GM12878 (cell line): ENCODE measurements around the gene LNPK. TPM values are rescaled to one million over a fixed set of nuclear protein-coding genes. Genes with fewer than 3 reads are reported as not detected.

ENCODE experiments used
- ATAC-seq: fragments of 200-7000 bp; cut with Tn5 transposase; 3 replicates; pipeline ENCODE4 v1.9.1; 2020; ENCODE audit warnings: mild to moderate bottlenecking, moderate library complexity
- BruUV-seq: library from RNA; stranded (reverse); fragments of 400-500 nt; replicated peaks from 2 replicates; lab custom pipeline; 2021; lab: Mats Ljungman, UMichigan
- CTCF ChIA-PET: fragments of 300-600 bp; sonication (Branson Sonifier 250); formaldehyde crosslinking; extraction: SDS; loops from one replicate; lab custom pipeline; 2021; ENCODE audit warnings: inconsistent platforms; lab: Yijun Ruan, JAX
- POLR2A ChIA-PET: fragments of 350-600 bp; formaldehyde crosslinking; extraction: SDS; loops from one replicate; lab custom pipeline; 2021; ENCODE audit warnings: inconsistent platforms; lab: Charles Lee
- RAD21 ChIA-PET: fragments of 300-600 bp; sonication (Branson Sonifier 250); formaldehyde crosslinking; loops from one replicate; lab custom pipeline; 2023; ENCODE audit warnings: antibody characterized with exemption; ENCODE audit not compliant: unreplicated experiment; lab: Charles Lee
- SMC1A ChIA-PET: fragments of 300-600 bp; sonication (Branson Sonifier 250); formaldehyde crosslinking; loops from one replicate; lab custom pipeline; 2023; ENCODE audit not compliant: unreplicated experiment, uncharacterized antibody; lab: Charles Lee
- DNase-seq: peaks from one replicate; pipeline ENCODE4 v3.0.0-alpha.2; 2011; ENCODE audit warnings: low read depth, low spot score
- FAIRE-seq: peaks from 3 replicates; lab custom pipeline; 2011; peaks lifted over from hg19 to GRCh38; lab: Jason Lieb, UNC
- H2AFZ ChIP-seq: 2 replicates; pipeline ENCODE4 v1.6.0; 2011; ENCODE audit warnings: low read depth, low read length, control low read depth; ENCODE audit not compliant: control insufficient read depth
- H3K27ac ChIP-seq: 2 replicates; pipeline ENCODE4 v1.5.1; 2011; ENCODE audit warnings: control low read depth; ENCODE audit not compliant: control insufficient read depth, insufficient read depth
- H3K27me3 ChIP-seq, 2 experiments: replicated peaks in 1 of 2; 2 replicates each; pipeline versions ENCODE4 v1.6.0 to v1.6.1; 2011; ENCODE audit warnings: low read length in 1 of 2; ENCODE audit not compliant: control insufficient read depth in 2 of 2, insufficient read depth in 2 of 2
- H3K36me3 ChIP-seq, 2 experiments: 2 replicates each; pipeline ENCODE4 v1.5.1; 2011; ENCODE audit warnings: low read length in 1 of 2; ENCODE audit not compliant: control insufficient read depth in 2 of 2, insufficient read depth in 2 of 2
- H3K4me1 ChIP-seq: 2 replicates; pipeline ENCODE4 v1.6.1; 2011; ENCODE audit warnings: mild to moderate bottlenecking, low read length, moderate library complexity, mixed read lengths; ENCODE audit not compliant: control insufficient read depth, insufficient read depth
- H3K4me2 ChIP-seq: 2 replicates; pipeline ENCODE4 v1.6.0; 2011; ENCODE audit warnings: control low read depth; ENCODE audit not compliant: control insufficient read depth, insufficient read depth
- H3K4me3 ChIP-seq: fragments of 200-600 bp; sonication (generic); 2 replicates; pipeline ENCODE4 v1.5.1; 2016
- H3K79me2 ChIP-seq: 2 replicates; pipeline ENCODE4 v1.6.0; 2011; ENCODE audit warnings: low read length; ENCODE audit not compliant: control insufficient read depth, insufficient read depth
- H3K9ac ChIP-seq: 2 replicates; pipeline ENCODE4 v1.8.0; 2011; ENCODE audit warnings: low read length, control low read depth, mixed read lengths; ENCODE audit not compliant: control insufficient read depth, insufficient read depth
- H3K9me3 ChIP-seq: replicated peaks from 3 replicates; pipeline ENCODE4 v1.5.1; 2011; ENCODE audit warnings: mild to moderate bottlenecking, low read length; ENCODE audit not compliant: control insufficient read depth, insufficient read depth
- H4K20me1 ChIP-seq: 2 replicates; pipeline ENCODE4 v1.6.0; 2011; ENCODE audit not compliant: control insufficient read depth, insufficient read depth
- ASH2L ChIP-seq: fragments of 300-600, 200-600 bp; sonication (generic); IDR thresholded peaks from 2 replicates; pipeline ENCODE4 v1.6.1; 2017; ENCODE audit warnings: low read depth, mild to moderate bottlenecking, borderline replicate concordance
- CBFB ChIP-seq: IDR thresholded peaks from 2 replicates; pipeline ENCODE4 v1.6.1; 2016; ENCODE audit warnings: antibody characterized with exemption, low read depth
- CEBPZ ChIP-seq: fragments of 150-350 bp; IDR thresholded peaks from 2 replicates; pipeline ENCODE4 v1.6.1; 2016; ENCODE audit warnings: low read depth, low read length
- ETV6 ChIP-seq, 2 experiments: fragments of 450-650 bp in 1 of 2; IDR thresholded peaks in 1 of 2; conservative IDR thresholded peaks in 1 of 2; 2 replicates each; pipeline ENCODE4 v1.6.1; 2014; ENCODE audit warnings: antibody characterized with exemption in 1 of 2, borderline replicate concordance in 1 of 2, low read depth in 1 of 2, mild to moderate bottlenecking in 1 of 2, moderate library complexity in 1 of 2
- HDAC6 ChIP-seq: fragments of 200-600 bp; sonication (generic); IDR thresholded peaks from one replicate; pipeline ENCODE4 v1.8.0; 2017; ENCODE audit warnings: antibody characterized with exemption; ENCODE audit not compliant: unreplicated experiment
- MEF2B ChIP-seq: fragments of 450-650 bp; IDR thresholded peaks from 2 replicates; pipeline ENCODE4 v1.6.1; 2018; ENCODE audit warnings: mild to moderate bottlenecking, moderate library complexity; ENCODE audit not compliant: partially characterized antibody, poor library complexity, severe bottlenecking
- MTA2 ChIP-seq: fragments of 450-650 bp; IDR thresholded peaks from 2 replicates; pipeline ENCODE4 v1.6.1; 2016; ENCODE audit warnings: low read depth, mild to moderate bottlenecking, moderate library complexity
- MYC ChIP-seq: IDR thresholded peaks from 2 replicates; pipeline ENCODE4 v1.6.1; 2011; ENCODE audit warnings: mild to moderate bottlenecking, low read length, moderate library complexity, inconsistent platforms; ENCODE audit not compliant: insufficient read depth, insufficient replicate concordance, insufficient read length, severe bottlenecking
- NR2C2 ChIP-seq: IDR thresholded peaks from 2 replicates; pipeline ENCODE4 v1.6.1; 2011; ENCODE audit warnings: borderline replicate concordance, low read depth; ENCODE audit not compliant: control insufficient read depth, insufficient read length
- POLR2AphosphoS5 ChIP-seq: IDR thresholded peaks from 2 replicates; pipeline ENCODE4 v1.6.1; 2011; ENCODE audit warnings: mild to moderate bottlenecking, low read length, inconsistent platforms
- SMARCA5 ChIP-seq: fragments of 450-650 bp; IDR thresholded peaks from 2 replicates; pipeline ENCODE4 v1.6.1; 2017; ENCODE audit warnings: mild to moderate bottlenecking
- SPI1 ChIP-seq: IDR thresholded peaks from 2 replicates; pipeline ENCODE4 v1.6.1; 2011; ENCODE audit warnings: low read depth, mild to moderate bottlenecking, low read length, moderate library complexity, borderline replicate concordance; ENCODE audit not compliant: insufficient read depth
- SREBF1 ChIP-seq: IDR thresholded peaks from 2 replicates; pipeline ENCODE4 v1.6.1; 2012; ENCODE audit warnings: mild to moderate bottlenecking, low read length
- SREBF2 ChIP-seq: IDR thresholded peaks from 2 replicates; pipeline ENCODE4 v1.6.1; 2012; ENCODE audit warnings: mild to moderate bottlenecking, low read length
- YY1 ChIP-seq: IDR thresholded peaks from 2 replicates; pipeline ENCODE4 v1.6.1; 2011; ENCODE audit warnings: low read depth, mild to moderate bottlenecking, low read length
- ZBTB11 ChIP-seq: fragments of 450-650 bp; formaldehyde crosslinking; IDR thresholded peaks from 2 replicates; pipeline ENCODE4 v1.5.0; 2022; ENCODE audit warnings: mild to moderate bottlenecking, missing genetic modification characterization
- ZNF274 ChIP-seq: IDR thresholded peaks from one replicate; pipeline ENCODE4 v1.8.0; 2011; ENCODE audit not compliant: insufficient read length, insufficient read depth
- ZNF622 ChIP-seq: fragments of 450-650 bp; IDR thresholded peaks from 2 replicates; pipeline ENCODE4 v1.6.1; 2017; ENCODE audit warnings: mild to moderate bottlenecking, inconsistent platforms
- WGBS: methylation state at CpG from one replicate; pipeline ENCODE4 v1.1.6; 2016; ENCODE audit warnings: low lambda C conversion rate; ENCODE audit not compliant: insufficient replicate concordance, insufficient coverage; ENCODE audit errors: missing lambda C conversion rate; 5-methylcytosine and 5-hydroxymethylcytosine counted together
- in situ Hi-C: fragments of 300-500 bp; cut with MboI; formaldehyde crosslinking; loops from 9 replicates; pipeline ENCODE4 v1.14.3; 2018; ENCODE audit warnings: mixed read lengths
- intact Hi-C: fragments of 100-400 bp; cut with micrococcal nuclease; formaldehyde crosslinking; loops from one replicate; pipeline ENCODE4 v1.14.2; 2022; ENCODE audit not compliant: unreplicated experiment
- polyA plus RNA-seq, 11 experiments: library from polyadenylated mRNA; depleted of rRNA in 4 of 11; unstranded in 6 of 11; stranded (reverse) in 5 of 11; fragments of >200 nt; fragmentation: Nextera tagmentation in 4 of 11; fragmentation: Illumina TruSeq in 1 of 11; extraction: Ambion mirVana in 4 of 11; extraction: Trizol in 1 of 11; gene quantifications; 1 replicate in 1 of 11; 2 replicates in 10 of 11; pipeline versions ENCODE4 v1.2.1 to v1.2.3, GENCODE V29; 2011 to 2016; ENCODE audit warnings: inconsistent platforms in 2 of 11, missing spikeins in 2 of 11, low read depth in 1 of 11
- total RNA-seq, 4 experiments: library from RNA; depleted of rRNA in 3 of 4; stranded (reverse); fragments of >200 nt in 3 of 4; fragmentation: Illumina TruSeq in 1 of 4; extraction: Trizol in 1 of 4; gene quantifications; 2 replicates each; pipeline versions ENCODE4 v1.2.1 to v1.2.3, GENCODE V29; 2013 to 2021

The LNPK gene
- total and polyA plus RNA-seq, 10 of the 15 experiments (the other 5 are each of a cell fraction or from before 2014, with no cell fraction given), result 3.2 to 30.0 (median 15.6) TPM

- TF ChIP-seq MEF2B (no peak), POLR2AphosphoS5 (no peak), SREBF2 (no peak), CEBPZ (no peak), ETV6 (conservative IDR thresholded peaks at IDR 0.05 in 1 of 2, IDR thresholded peaks at IDR 0.05 in 1 of 2; ENCODE audit: borderline replicate concordance in 1 of 2, low read depth in 1 of 2) (no peak), SMARCA5 (no peak), NR2C2 (no peak), ZNF622 (no peak), ZNF274 (no peak), ASH2L (no peak), CBFB (no peak)
Observed at GRCh38 chr2:175883586-175884194, 118.4 kb downstream of the LNPK start (continued).

GRCh38 chr2:175879679-175880078, 122.4 kb downstream of the LNPK start:
- RAD21 ChIA-PET, result no interaction called here
- POLR2A ChIA-PET, result no interaction called here
- no peaks in the 10 kb centered on the region; a peak in 1 of 4 replicates for H3K27me3 ChIP-seq
- intact Hi-C loops (loop anchor here (10.0 kb wide), 1 partner anchor 205 kb away; the partner anchor contains the start of gene EVX2), in situ Hi-C loops (no loop called here)
- no peaks in the 10 kb centered on the region for H3K9me3 ChIP-seq
- BruUV-seq, result no TSS peak
- H3K4me2 ChIP-seq, result no peak overlapping the region
- CTCF ChIA-PET, result no interaction called here
- WGBS, result 45% methylated on average over 3 of the region's 3 CpGs
- no peak for ATAC-seq
- H3K4me1 ChIP-seq, result no peaks in the 10 kb centered on the region
- no peak overlapping the region for H3K27ac ChIP-seq
- H3K36me3 ChIP-seq, result no peaks in the 10 kb centered on the region
- H4K20me1 ChIP-seq, result no peaks in the 10 kb centered on the region
- no peaks in the 10 kb centered on the region for H3K79me2 ChIP-seq
- SMC1A ChIA-PET, result no interaction called here
- no peak overlapping the region for H3K9ac ChIP-seq
- DNase-seq, result no peak
- no peak overlapping the region for H2AFZ ChIP-seq
- H3K4me3 ChIP-seq, result no peak overlapping the region
- no peak for FAIRE-seq
- TF ChIP-seq MTA2 (no peak), SPI1 (no peak), ETV6 (conservative IDR thresholded peaks at IDR 0.05 in 1 of 2, IDR thresholded peaks at IDR 0.05 in 1 of 2; ENCODE audit: borderline replicate concordance in 1 of 2, low read depth in 1 of 2) (no peak), HDAC6 (no peak), YY1 (no peak), ZBTB11 (CRISPR knock-in tag) (no peak), MYC (no peak), SREBF1 (no peak), POLR2AphosphoS5 (no peak)
